Nephron progenitor cell (in vitro differentiated cells): ENCODE data around the gene TCP11.
A peak's percentile ranks its signal among the peaks of the same experiment; 100 is the strongest.

Experiments
- DNase-seq: peaks from one replicate; pipeline ENCODE4 v3.0.0; 2021
- H3K27ac Mint-ChIP-seq: 2 replicates; pipeline ENCODE4 v1.8.0; 2021; ENCODE audit warnings: mild to moderate bottlenecking, moderate library complexity, mixed read lengths
- H3K27me3 Mint-ChIP-seq: 2 replicates; pipeline ENCODE4 v1.8.0; 2021; ENCODE audit warnings: mild to moderate bottlenecking, low read depth, mixed read lengths; ENCODE audit not compliant: poor library complexity
- H3K36me3 Mint-ChIP-seq: 2 replicates; pipeline ENCODE4 v1.8.0; 2021; ENCODE audit warnings: low read depth, mixed read lengths
- H3K4me1 Mint-ChIP-seq: 2 replicates; pipeline ENCODE4 v1.8.0; 2021; ENCODE audit warnings: mixed read lengths
- H3K4me3 Mint-ChIP-seq: 2 replicates; pipeline ENCODE4 v1.8.0; 2021; ENCODE audit warnings: mild to moderate bottlenecking, moderate library complexity, mixed read lengths
- H3K9me3 Mint-ChIP-seq: 2 replicates; pipeline ENCODE4 v1.8.0; 2021; ENCODE audit warnings: mild to moderate bottlenecking, moderate library complexity, mixed read lengths
- TF ChIP-seq, protein P1 (sequence below): fragments of 200-600 bp; sonication (generic); IDR thresholded peaks from 2 replicates; pipeline ENCODE4 v1.5.0; 2021; ENCODE audit warnings: antibody characterized with exemption

The TCP11 gene

GRCh38 chr6:35092362-35093117 lies 48.6 kb downstream of the TCP11 start:
- H3K27me3 Mint-ChIP-seq = no peaks in the 10 kb centered on the region
- H3K4me1 Mint-ChIP-seq = peaks cover 54% of the 10 kb centered on the region
- DNase-seq = no peak
- peaks cover 6% of the 10 kb centered on the region for H3K36me3 Mint-ChIP-seq
- H3K4me3 Mint-ChIP-seq = no peak overlapping the region
- TF ChIP-seq, protein P1, sequence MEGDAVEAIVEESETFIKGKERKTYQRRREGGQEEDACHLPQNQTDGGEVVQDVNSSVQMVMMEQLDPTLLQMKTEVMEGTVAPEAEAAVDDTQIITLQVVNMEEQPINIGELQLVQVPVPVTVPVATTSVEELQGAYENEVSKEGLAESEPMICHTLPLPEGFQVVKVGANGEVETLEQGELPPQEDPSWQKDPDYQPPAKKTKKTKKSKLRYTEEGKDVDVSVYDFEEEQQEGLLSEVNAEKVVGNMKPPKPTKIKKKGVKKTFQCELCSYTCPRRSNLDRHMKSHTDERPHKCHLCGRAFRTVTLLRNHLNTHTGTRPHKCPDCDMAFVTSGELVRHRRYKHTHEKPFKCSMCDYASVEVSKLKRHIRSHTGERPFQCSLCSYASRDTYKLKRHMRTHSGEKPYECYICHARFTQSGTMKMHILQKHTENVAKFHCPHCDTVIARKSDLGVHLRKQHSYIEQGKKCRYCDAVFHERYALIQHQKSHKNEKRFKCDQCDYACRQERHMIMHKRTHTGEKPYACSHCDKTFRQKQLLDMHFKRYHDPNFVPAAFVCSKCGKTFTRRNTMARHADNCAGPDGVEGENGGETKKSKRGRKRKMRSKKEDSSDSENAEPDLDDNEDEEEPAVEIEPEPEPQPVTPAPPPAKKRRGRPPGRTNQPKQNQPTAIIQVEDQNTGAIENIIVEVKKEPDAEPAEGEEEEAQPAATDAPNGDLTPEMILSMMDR = no peak
- H3K9me3 Mint-ChIP-seq = no peaks in the 10 kb centered on the region
- peak overlapping the region; percentile 60 for H3K27ac Mint-ChIP-seq

DNA sequence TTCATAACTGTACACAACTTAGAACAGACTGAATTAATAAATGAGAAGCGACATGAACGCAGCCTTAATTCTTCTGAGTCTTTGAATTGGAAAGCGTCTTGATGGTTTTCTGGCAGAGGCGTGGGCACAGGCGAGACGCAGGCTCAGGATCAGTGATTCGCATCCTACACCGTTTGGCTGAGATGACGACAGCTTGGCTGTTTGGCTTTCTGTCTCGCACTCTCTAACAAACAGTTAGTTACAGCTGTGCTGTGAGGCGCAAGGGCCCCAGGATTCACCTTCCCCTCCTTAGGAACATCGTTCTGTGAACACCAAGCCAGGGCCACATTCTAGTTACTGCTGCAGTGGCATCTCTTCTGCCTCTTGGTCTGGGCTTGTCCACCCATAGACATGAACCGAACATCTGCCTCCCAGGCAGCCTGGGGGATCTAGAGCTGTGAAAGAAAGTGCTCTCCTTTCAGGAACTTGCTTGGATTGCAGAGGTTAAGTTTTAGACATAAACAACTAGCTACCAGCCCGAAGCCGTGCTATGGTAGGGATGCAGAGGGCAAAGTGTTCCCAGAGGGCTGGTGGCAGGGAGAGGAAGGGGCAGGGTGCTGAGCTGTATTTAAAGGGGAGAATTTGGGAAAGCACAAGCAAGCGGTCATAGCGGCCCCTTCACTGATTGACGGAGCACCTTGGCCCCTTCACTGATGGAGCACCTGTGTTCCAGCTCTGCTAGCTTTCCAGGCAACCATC lies 49.6 kb downstream of the TCP11 start:
- H3K4me1 Mint-ChIP-seq = peaks cover 54% of the 10 kb centered on the region
- H3K4me3 Mint-ChIP-seq = no peak overlapping the region
- TF ChIP-seq, protein P1 = no peak
- H3K27ac Mint-ChIP-seq = peak overlapping the region; percentile 34
- H3K36me3 Mint-ChIP-seq = peaks cover 9% of the 10 kb centered on the region
- H3K27me3 Mint-ChIP-seq = no peaks in the 10 kb centered on the region
- DNase-seq = no peak
- no peaks in the 10 kb centered on the region for H3K9me3 Mint-ChIP-seq

DNA sequence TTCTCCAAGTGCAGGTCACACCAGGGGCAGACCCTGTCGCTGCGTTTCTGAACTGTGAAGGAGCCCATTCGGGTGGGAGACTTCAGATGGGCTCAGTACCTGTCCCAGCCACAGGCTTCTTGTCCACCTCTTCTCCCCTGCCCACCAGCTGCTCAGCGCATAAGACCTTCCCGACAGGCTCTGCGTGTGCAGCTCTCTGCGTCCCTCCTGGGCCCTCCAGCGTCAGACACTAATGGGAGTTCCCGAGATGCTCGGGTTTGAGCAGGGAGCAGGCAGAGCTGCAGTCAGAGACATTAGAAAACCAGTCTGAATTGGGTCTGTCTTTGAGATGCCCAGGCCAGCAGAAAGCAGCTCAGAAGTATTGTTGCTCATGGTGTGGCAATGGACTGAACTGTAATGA lies 50.4 kb downstream of the TCP11 start:
- Mint-ChIP-seq H3K4me1 (peaks cover 46% of the 10 kb centered on the region), H3K27ac (no peak overlapping the region), H3K4me3 (no peak overlapping the region), H3K27me3 (no peaks in the 10 kb centered on the region), H3K36me3 (peaks cover 15% of the 10 kb centered on the region), H3K9me3 (no peaks in the 10 kb centered on the region)
- DNase-seq = no peak
- TF ChIP-seq, protein P1 = no peak

GRCh38 chr6:35089935-35090505 lies 51.1 kb downstream of the TCP11 start:
- H3K9me3 Mint-ChIP-seq = no peaks in the 10 kb centered on the region
- H3K36me3 Mint-ChIP-seq = peaks cover 15% of the 10 kb centered on the region
- no peak overlapping the region for H3K4me3 Mint-ChIP-seq
- H3K27me3 Mint-ChIP-seq = no peaks in the 10 kb centered on the region
- DNase-seq = no peak
- H3K27ac Mint-ChIP-seq = no peak overlapping the region
- H3K4me1 Mint-ChIP-seq = peaks cover 46% of the 10 kb centered on the region
- TF ChIP-seq, protein P1 = no peak

- Mint-ChIP-seq H3K4me3 (no peak overlapping the region), H3K27me3 (no peaks in the 10 kb centered on the region), H3K36me3 (peaks cover 15% of the 10 kb centered on the region), H3K4me1 (peaks cover 42% of the 10 kb centered on the region), H3K9me3 (no peaks in the 10 kb centered on the region), H3K27ac (no peak overlapping the region)
- TF ChIP-seq, protein P1 = no peak
- DNase-seq = no peak
These were observed 51.8 kb downstream of the TCP11 start for GRCh38 chr6:35089216-35089934.
